HG02852 (cell line): ENCODE measurements around the gene MIR17HG.
A peak's percentile ranks its signal among the peaks of the same experiment; 100 is the strongest.
"Not testable (repeated sequence)": the region's sequence is repeated elsewhere in the genome, so short reads cannot be mapped to it uniquely, and the experiment has no call there.

Experiments
- ATAC-seq: cut with Tn5 transposase; IDR thresholded peaks from one replicate; pipeline ENCODE4 v1.9.1; 2021; ENCODE audit warnings: mild to moderate bottlenecking, moderate library complexity; ENCODE audit not compliant: unreplicated experiment

Gene MIR17HG

DNA sequence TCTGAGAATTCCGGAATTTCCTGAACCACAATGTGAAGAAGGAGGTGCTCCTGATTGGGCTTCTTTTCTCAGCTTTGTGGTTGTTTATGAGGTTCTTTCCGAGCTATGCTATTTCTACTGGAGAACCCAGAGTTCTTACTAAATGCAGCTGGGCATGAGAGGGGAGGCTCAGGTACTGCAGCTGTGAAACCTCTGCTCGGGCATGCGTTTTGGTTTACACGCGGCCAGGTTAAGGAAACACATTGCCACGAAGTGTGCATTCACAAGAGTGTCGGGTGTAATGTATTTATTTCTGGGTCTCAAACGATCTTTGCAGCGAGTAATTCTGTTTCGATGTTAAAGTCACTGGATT is 661 bp upstream of the MIR17HG start:
- ATAC-seq = peak; percentile 14

DNA sequence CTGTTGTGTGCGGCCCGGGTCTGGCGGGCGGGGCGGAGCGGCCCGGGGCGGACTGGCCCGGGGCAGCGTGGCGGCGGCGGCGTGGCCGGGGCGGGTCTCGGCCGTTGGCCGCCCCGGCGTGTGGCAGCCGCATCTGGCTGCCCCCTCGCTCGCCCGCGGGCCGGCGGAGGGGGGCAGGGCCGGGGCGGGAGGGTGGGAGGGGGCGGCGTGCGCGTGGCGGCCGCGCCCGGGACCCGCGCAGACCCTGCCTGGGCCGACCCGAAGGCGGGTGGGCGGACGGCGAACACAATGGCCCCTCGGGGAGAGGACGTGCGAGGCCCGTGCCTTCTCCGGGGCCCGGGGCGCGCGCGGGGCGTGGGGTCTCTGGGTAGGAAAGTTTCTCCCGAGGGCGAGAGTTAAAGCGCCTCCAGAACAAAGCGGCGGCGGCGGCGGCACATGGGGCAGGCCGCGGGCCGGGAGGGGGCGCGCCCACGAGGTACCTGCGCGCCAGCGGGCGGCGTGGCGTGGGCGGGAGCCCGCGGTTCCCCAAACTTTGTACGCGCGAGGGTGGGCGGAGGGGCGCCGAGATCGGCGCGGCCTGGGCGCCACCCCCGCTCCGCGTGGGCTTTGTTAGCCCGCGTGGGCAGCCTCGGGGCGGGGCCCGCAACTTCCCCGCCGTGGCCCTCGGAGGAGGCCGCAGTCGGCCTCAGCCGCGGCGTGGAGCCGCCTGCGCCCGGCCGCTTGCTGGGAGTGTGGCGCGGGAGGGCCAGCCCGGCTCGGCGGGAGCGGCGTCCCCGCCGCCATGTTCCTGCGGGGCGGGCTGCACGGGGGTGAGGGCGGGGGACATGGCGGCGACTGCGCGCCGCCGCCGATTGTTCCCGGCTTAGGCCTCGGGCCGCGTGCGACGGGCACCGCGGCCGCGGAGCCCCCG is 764 bp downstream of the MIR17HG start:
- ATAC-seq = peak; percentile 35

DNA sequence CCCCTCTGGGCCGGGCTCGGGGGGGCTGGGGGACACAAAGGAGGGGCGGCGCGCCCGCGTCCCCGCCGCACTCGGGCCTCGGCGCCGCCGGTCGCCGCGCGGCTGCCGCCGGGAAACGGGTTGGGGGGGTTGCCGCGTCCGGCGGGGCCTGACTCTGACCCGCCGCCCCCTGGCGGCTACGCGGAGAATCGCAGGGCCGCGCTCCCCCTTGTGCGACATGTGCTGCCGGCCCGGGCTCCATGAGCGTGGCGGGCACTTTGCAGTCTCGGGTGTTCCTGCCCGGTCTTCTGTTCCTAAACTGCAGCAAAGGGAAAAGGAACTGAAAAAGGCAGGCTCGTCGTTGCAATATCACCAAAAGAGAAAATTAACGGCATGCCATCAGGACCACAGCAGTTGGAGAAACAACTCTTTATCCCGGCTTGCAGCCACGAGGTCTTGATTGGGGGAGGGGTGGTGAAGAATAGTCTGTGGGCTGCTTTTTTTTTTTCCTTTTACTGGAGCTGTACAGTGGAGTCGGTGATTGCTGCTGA is 1.5 kb downstream of the MIR17HG start:
- ATAC-seq = peak; percentile 49

DNA sequence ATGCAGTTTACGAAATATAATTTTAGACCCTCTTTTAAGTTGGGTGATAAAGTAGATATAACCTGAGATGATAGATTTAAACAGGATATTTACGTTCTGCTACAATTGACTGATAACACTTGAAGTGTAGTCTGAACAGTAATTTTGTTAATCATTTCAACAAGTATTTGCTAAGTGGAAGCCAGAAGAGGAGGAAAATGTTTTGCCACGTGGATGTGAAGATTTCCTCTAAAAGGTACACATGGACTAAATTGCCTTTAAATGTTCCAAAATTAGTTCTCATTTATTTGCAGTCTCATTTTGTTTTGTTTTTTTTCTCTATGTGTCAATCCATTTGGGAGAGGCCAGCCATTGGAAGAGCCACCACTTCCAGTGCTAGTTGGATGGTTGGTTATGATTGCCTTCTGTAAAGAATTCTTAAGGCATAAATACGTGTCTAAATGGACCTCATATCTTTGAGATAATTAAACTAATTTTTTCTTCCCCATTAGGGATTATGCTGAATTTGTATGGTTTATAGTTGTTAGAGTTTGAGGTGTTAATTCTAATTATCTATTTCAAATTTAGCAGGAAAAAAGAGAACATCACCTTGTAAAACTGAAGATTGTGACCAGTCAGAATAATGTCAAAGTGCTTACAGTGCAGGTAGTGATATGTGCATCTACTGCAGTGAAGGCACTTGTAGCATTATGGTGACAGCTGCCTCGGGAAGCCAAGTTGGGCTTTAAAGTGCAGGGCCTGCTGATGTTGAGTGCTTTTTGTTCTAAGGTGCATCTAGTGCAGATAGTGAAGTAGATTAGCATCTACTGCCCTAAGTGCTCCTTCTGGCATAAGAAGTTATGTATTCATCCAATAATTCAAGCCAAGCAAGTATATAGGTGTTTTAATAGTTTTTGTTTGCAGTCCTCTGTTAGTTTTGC is 2.8 kb downstream of the MIR17HG start:
- ATAC-seq = no peak

DNA sequence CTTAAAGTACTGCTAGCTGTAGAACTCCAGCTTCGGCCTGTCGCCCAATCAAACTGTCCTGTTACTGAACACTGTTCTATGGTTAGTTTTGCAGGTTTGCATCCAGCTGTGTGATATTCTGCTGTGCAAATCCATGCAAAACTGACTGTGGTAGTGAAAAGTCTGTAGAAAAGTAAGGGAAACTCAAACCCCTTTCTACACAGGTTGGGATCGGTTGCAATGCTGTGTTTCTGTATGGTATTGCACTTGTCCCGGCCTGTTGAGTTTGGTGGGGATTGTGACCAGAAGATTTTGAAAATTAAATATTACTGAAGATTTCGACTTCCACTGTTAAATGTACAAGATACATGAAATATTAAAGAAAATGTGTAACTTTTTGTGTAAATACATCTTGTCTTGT is 3.6 kb downstream of the MIR17HG start:
- no peak for ATAC-seq

DNA sequence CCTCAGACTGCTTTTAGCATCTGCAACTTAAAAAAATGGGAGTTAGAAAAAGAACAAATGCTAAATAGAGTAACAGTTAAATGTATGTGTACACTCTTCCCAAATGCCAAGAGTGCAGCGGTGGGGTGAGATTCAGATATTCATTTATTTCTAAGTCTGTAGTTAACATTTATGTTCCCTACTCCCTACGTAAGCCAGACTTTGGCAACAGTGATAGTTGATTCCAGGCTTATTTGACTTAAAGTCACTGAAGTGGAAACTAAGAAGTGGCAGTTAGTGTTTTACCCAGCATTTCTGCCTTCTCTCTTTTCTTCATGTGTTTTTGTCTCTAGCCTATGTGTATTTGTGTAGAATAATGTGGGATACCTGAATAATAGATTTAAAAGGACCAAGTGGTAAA is 4.5 kb downstream of the MIR17HG start:
- ATAC-seq = no peak

DNA sequence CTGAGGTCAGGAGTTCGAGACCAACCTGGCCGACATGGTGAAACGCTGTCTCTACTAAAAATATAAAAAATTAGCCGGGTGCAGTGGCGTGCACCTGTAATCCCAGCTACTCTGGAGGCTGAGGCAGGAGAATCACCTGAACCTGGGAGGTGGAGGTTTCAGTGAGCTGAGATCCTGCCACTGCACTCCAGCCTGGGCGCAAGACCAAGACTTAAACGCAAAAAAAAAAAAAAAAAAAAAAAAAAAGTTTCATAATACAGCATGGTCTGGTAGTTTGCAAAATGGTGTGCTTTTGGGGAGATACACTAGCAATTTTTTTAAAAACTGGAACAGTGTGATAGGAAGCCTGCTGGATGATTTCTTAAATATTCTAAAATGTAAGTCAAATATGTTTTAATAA is 5.4 kb downstream of the MIR17HG start:
- not testable (repeated sequence) for ATAC-seq

DNA sequence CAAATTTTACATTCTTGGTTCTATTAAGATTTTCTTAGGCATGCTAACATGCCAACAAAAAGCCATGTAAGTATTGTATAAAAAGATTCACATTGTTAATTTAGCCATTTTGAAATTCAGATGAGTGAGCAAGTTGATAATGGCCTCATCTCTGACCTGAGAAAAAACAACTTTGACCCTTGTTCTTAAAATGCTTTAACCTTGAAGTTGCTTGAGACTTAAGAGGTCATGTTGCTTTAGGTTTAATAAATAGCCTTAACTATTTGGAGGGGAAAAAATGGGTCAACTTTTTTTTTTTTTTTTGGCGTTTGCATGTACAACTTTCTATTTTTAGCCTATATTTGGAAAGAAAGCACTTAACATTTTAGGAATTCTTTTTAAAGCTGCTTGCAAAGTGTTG is 6.0 kb downstream of the MIR17HG start:
- ATAC-seq = no peak

DNA sequence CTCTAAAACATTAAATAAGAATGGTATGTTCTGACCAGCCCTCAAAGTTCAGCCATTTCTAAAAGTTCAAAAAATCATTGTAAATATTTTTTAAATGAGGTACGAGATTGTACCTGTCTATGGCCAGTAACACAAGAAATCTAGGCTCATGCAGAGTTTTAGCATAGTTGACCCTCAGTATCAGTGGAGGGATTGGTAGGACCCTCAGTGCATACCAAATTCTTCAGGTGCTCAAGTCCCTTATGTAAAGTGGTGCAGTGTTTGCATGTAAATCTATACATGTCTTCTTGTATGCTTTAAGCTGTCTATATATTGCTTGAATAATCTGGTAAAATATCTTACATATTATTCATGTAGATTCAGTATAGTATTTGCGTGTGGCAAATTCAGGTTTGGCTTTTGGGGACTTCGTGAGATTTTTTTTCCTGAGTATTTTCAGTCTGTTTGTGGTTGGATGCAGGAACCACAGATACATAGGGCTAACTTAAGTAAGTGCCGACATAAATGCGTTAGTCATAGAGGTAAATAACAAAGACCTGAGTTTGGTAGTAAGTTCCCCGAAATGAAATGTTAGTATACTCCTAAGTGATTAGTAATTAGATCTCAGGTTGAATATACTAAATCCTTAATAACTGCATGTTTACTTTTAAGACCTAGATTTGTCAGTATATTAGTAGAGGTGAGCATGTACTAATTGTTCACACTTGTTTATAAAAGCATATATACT is 7.8 kb downstream of the MIR17HG start:
- ATAC-seq = no peak

DNA sequence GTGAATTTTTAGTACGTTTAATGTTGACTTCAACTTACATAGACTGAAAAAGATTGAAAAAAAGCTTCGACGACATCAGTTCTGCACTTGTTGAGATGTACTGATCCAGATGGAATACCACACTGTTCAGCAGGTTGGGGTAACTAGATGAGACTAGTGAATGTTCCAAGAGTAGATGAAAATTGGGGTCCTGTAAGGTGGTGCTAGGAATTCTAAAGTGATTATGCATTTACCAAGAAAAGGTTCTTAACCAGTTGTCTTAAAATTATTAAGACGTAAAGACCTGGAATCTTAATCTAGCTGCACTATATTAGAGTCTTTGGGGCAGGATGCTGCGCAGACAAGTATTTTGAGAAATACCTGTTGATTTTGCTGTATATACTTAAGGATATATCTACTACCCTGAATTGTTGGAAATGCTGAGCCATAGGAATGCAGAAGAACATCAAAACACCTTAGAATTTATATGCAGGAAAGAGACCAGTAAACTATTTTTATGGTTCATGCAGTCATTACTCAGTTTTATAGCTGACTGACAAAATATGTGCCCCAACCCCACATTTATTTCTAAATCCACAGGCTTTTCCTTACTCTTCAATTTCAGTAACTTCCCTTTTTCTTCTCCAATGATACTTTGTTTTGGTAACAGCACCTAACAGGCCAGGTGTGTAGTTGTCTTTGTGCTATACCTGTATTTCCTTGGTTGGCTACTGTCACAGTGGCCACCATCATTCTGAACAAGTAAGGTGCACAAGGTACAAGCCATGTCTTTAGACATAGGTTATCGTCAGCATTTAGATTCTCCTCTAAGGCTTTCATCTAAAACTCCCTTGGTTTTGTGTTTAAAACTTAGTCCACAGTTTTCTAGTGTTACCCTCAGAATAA is 8.6 kb downstream of the MIR17HG start:
- ATAC-seq = no peak

DNA sequence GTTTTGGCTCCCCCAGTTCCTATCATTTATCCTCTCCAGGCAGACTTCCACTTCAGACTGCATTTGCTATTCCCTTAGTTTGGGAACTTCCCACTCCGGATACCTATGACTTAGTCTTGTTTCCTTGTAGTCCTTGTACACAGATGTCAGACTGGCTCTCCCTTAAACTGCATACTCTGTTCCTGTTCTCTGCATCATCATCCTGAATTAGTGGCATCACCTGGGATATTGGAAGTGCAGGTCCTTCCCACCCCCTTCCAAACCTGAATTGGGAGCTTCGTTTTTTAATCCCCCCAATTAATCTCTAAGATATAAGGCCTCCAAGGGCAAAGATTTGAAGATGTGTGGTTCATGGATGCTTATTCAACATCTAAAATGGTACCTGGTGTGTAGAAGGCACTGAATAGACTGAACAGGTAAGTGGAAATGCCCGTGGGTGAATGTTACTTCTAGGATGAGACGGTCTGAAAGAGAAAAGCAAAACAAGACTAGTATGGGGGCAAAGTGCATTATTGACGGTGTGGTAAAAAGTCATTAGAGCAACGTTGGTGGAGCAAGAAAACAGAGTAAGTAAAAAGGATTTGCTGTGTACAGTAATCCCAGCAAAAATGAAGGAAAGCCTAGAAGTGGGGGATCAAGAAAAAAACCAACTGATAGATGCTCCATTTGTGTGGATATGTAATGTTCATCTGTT is 9.6 kb downstream of the MIR17HG start:
- ATAC-seq = no peak

DNA sequence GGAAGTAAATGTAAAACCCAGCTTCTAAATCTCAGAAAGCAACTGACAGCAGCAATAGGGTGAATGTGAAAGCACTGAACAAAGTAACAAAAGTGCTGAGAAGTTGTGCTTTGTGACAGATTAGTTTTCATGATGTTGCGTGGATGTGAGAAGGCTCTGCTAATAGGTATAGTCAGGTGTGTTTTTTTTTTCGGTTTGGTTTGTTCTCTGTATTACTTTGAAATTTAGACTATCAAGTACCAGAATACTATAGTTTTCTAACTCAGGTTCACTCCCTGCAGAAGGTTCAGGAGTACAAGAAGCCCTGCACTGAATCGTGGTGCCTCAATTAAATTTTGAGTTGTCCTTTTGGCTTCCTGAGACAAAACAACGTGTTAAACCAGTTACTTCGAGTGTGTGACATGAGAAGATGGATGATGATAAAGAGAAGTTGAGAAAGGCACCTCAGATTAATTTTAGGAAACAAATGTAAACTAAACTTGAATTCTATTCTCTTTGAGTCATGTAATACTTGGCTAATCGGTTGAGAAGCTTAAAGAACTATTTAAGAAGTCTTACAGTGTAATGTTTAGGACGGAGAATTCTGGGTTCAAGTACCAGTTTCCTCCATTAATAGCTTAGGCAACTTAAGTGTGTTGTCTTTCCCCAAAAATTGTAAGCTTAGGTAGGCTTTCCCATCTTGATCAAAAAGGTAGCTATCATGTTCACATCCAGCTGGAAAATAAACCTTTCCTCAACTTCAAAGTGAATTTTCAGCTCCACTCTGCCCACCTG is 10.3 kb downstream of the MIR17HG start:
- no peak for ATAC-seq

DNA sequence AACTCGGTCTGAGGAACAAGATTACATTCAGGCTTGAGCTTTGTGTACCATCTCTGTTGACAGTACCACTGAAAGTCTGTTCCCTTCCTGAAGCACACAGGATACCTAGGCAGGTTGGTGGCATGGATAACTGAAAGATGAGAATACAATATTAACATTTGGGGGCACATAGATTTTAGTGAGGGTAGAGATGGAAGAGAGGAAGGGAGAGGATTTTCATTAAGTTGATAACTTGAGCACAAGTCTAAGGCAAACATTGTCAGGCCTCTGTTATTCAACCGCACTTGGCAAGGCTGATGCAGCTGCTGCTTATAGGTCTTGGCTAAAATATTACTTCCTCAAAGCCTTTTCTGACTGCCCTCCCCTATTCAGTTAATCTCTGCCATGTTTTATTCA is 10.9 kb downstream of the MIR17HG start:
- ATAC-seq = no peak

DNA sequence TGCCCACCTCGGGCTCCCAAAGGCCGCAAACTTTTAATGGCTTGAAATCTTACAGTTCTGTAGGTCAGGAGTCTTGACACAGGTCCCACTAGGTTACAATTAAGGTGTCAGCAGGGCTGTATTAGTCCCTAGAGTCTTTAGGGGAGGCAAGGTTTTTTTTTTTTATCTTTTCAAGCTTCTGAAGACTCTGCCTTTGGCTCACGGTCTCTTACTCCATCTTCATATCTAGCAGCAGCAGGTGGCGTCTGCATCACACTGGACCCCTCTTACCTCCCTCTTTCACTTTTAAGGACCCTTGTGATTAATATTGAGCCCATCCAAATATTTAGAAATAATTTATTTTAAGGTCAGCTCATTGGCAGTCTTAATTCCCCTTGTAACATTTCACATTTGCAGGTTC is 11.6 kb downstream of the MIR17HG start:
- no peak for ATAC-seq

DNA sequence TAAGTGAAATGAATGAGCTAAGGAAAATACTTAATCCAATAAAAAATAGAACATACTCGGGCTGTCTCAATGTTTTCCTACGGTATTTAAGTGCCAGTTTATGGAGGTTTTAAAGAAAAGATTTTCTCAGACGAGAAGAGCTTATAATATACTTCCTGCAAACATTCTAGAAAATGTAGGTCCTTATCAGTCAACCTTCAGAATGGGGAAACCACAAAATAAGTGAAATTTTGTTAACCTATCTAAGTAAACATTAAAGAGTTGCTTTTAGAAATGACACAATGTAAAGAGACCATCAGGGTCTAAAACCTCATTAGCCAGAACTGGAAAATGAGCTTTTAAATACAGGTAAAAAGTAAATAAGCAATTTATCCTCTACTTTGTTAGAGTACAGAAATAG is 12.1 kb downstream of the MIR17HG start:
- ATAC-seq = no peak

DNA sequence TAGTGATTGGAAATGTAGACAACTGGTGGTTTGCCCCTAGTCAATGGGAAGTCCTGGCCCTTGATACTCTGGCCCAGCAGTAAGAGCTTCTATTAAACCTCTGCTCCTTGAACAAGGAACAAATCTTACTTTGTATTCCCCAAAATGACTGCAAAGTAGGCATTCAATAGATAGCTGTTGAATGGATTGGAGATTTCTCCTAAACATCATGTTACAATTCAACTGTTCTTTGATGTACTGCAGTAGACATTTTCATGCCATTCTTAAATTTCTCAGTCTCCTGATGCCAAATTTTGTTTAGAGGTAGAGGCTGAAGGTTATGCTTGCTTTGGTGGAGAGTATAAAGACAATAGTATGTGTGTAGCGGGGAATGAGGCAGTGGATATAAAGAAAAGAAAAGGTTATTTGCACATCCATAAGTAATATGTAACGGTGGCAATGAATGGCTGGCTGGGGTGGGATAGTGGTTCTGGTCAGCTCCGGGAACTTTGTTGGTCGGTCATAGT is 12.8 kb downstream of the MIR17HG start:
- ATAC-seq = no peak

DNA sequence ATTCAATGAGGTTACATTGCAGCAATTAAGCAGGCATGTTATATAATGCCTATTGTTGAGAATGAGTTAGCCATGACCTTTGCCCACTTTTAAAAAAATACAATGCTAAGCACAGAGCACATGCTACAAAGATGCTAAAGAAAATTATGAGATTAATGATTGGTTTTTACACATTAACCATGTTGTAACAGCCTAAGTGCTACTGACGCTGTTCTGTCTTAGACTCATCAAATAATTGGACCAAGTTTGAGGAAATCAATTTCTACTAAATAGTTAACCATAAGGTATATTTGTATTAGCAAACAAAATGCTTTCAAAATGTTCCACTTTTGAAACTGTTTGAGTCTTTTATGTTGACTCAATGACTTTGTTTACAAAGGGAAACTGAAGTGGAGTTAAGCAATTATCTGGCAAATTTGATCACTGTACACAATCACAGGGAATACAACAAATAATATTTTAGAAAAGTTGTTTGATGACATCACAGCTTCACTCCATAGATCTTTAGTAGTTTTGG is 14.3 kb downstream of the MIR17HG start:
- ATAC-seq = no peak

DNA sequence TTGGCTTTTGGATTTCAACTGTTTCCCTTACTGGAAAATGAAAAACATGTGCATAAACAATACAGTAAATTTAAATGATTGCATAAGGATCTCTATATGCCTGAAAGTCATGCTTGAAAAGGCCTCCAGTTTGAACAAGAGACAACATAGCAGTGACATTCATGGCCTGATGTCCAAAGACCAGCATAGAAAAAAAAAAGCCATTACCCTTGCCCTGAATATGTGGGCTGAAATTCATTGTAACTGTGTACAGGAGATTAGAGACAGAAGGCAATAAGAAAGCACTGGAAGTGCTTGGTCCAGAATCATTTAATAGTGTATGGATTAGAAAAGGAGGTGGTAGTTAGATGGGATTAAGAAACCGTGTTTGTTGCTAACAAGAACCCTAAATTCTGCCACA is 15.4 kb downstream of the MIR17HG start:
- ATAC-seq = no peak
